ENCODE measurements around the gene KLHL11.
A peak's percentile ranks its signal among the peaks of the same experiment; 100 is the strongest.

KLHL11 gene

GRCh38 chr17:41864836-41865595, at the start of gene KLHL11:
Gene KLHL11 (minus strand): TSS chr17:41865423. CDS start chr17:41865370, 53 bp downstream.
- peak; percentile 82 to 83 for DNase-seq

- no peak for DNase-seq
Measured at GRCh38 chr17:41915020-41915419, 49.8 kb upstream of the KLHL11 start.

GRCh38 chr17:41914358-41914766, 49.1 kb upstream of the KLHL11 start:
- no peak for DNase-seq

GRCh38 chr17:41913798-41914197, 48.6 kb upstream of the KLHL11 start:
- no peak for DNase-seq

GRCh38 chr17:41912925-41913324, 47.7 kb upstream of the KLHL11 start:
- no peak for DNase-seq

GRCh38 chr17:41910701-41911391, 45.6 kb upstream of the KLHL11 start:
- no peak for DNase-seq

- DNase-seq: no peak
Measured at GRCh38 chr17:41909088-41909487, 43.9 kb upstream of the KLHL11 start.

GRCh38 chr17:41907633-41908539, 42.7 kb upstream of the KLHL11 start:
- DNase-seq: no peak

GRCh38 chr17:41907185-41907556, 41.9 kb upstream of the KLHL11 start:
- no peak for DNase-seq

- DNase-seq: no peak
Measured at GRCh38 chr17:41906465-41907184, 41.4 kb upstream of the KLHL11 start.

- DNase-seq: no peak
Measured at GRCh38 chr17:41905172-41905571, 39.9 kb upstream of the KLHL11 start.

GRCh38 chr17:41904242-41904841, 39.1 kb upstream of the KLHL11 start:
- no peak for DNase-seq

- no peak for DNase-seq
Measured at GRCh38 chr17:41901646-41902045, 36.4 kb upstream of the KLHL11 start.

- DNase-seq: no peak
Measured at GRCh38 chr17:41896726-41897125, 31.5 kb upstream of the KLHL11 start.

- DNase-seq: no peak
Measured at GRCh38 chr17:41895617-41896016, 30.4 kb upstream of the KLHL11 start.

GRCh38 chr17:41894791-41895331, 29.6 kb upstream of the KLHL11 start:
- DNase-seq: no peak

GRCh38 chr17:41893384-41893783, 28.2 kb upstream of the KLHL11 start:
- no peak for DNase-seq

- DNase-seq: no peak
Measured at GRCh38 chr17:41892021-41892376, 26.8 kb upstream of the KLHL11 start.

GRCh38 chr17:41891135-41892020, 26.2 kb upstream of the KLHL11 start:
- DNase-seq: no peak

GRCh38 chr17:41888332-41888965, 23.2 kb upstream of the KLHL11 start:
- no peak for DNase-seq

All from activated CD4-positive, alpha-beta T cell treated with anti-CD3 and anti-CD28 coated beads, Interleukin-2, amount 50 U/mL, for 4 hours (primary cell).